GM23338 (cell line): ENCODE results near the gene ANP32D. TPM values are rescaled to one million over a fixed set of nuclear protein-coding genes. Genes with fewer than 3 reads are reported as not detected.
"Not testable (repeated sequence)": the region's sequence is repeated elsewhere in the genome, so short reads cannot be mapped to it uniquely, and the experiment has no call there.

ENCODE experiments used
- ATAC-seq: fragments of 200-7000 bp; cut with Tn5 transposase; 3 replicates; pipeline ENCODE4 v1.9.1; 2020
- DNase-seq: peaks from one replicate; pipeline ENCODE4 v3.0.0-alpha.2; 2015; ENCODE audit warnings: low spot score
- H2AFZ ChIP-seq: fragments of 200-600 bp; sonication (generic); 2 replicates; pipeline ENCODE4 v1.8.0; 2016; ENCODE audit warnings: antibody characterized with exemption, mild to moderate bottlenecking, moderate library complexity
- H3F3A ChIP-seq: fragments of 200-600 bp; sonication (generic); replicated peaks from 2 replicates; pipeline ENCODE4 v1.8.0; 2017; ENCODE audit warnings: antibody characterized with exemption, mixed run types, low read depth
- H3K27ac ChIP-seq: fragments of 200-600 bp; sonication (generic); 2 replicates; pipeline ENCODE4 v1.6.1; 2016; ENCODE audit warnings: low read depth
- H3K27me3 ChIP-seq: fragments of 200-600 bp; sonication (generic); 2 replicates; pipeline ENCODE4 v1.8.0; 2016; ENCODE audit warnings: mild to moderate bottlenecking, mixed run types, moderate library complexity; ENCODE audit not compliant: insufficient read depth
- H3K36me3 ChIP-seq: fragments of 200-600 bp; sonication (generic); 2 replicates; pipeline ENCODE4 v1.8.0; 2016; ENCODE audit warnings: mild to moderate bottlenecking; ENCODE audit not compliant: insufficient read depth
- H3K4me1 ChIP-seq: fragments of 200-600 bp; sonication (generic); 2 replicates; pipeline ENCODE4 v1.8.0; 2016; ENCODE audit warnings: mild to moderate bottlenecking, moderate library complexity; ENCODE audit not compliant: insufficient read depth
- H3K4me2 ChIP-seq: fragments of 200-600 bp; sonication (generic); 2 replicates; pipeline ENCODE4 v1.7.1; 2017; ENCODE audit warnings: mixed run types
- H3K4me3 ChIP-seq: fragments of 200-600 bp; sonication (generic); 2 replicates; pipeline ENCODE4 v1.6.1; 2016; ENCODE audit warnings: mixed run types
- H3K79me2 ChIP-seq: fragments of 200-600 bp; sonication (generic); replicated peaks from 2 replicates; pipeline ENCODE4 v1.8.0; 2017; ENCODE audit warnings: mild to moderate bottlenecking; ENCODE audit not compliant: insufficient read depth
- H3K9me2 ChIP-seq: fragments of 200-600 bp; sonication (generic); 2 replicates; pipeline ENCODE4 v1.8.0; 2017; ENCODE audit not compliant: insufficient read depth
- H4K20me1 ChIP-seq: fragments of 200-600 bp; sonication (generic); replicated peaks from 2 replicates; pipeline ENCODE4 v1.8.0; 2017; ENCODE audit warnings: mild to moderate bottlenecking; ENCODE audit not compliant: insufficient read depth
- H3K27ac Mint-ChIP-seq: 2 replicates; pipeline ENCODE4 v1.8.0; 2020; ENCODE audit warnings: inconsistent platforms, mild to moderate bottlenecking, moderate library complexity, mixed read lengths
- H3K27me3 Mint-ChIP-seq: 3 replicates; pipeline ENCODE4 v1.8.0; 2022; ENCODE audit warnings: low read depth, mild to moderate bottlenecking, moderate library complexity, mixed read lengths, inconsistent platforms; ENCODE audit not compliant: insufficient read depth, poor library complexity
- H3K36me3 Mint-ChIP-seq: 3 replicates; pipeline ENCODE4 v1.8.0; 2021; ENCODE audit warnings: low read depth, mild to moderate bottlenecking, inconsistent platforms, moderate library complexity, mixed read lengths
- H3K4me1 Mint-ChIP-seq: 3 replicates; pipeline ENCODE4 v1.8.0; 2020; ENCODE audit warnings: mild to moderate bottlenecking, inconsistent platforms, mixed read lengths
- H3K4me3 Mint-ChIP-seq: 3 replicates; pipeline ENCODE4 v1.8.0; 2021; ENCODE audit warnings: moderate library complexity, mild to moderate bottlenecking, inconsistent platforms, mixed read lengths
- H3K9me3 Mint-ChIP-seq: 3 replicates; pipeline ENCODE4 v1.8.0; 2020; ENCODE audit warnings: moderate library complexity, mild to moderate bottlenecking, inconsistent platforms, mixed read lengths
- CREB1 ChIP-seq: fragments of 250-450 bp; sonication (Bioruptor Pico); IDR thresholded peaks from 2 replicates; pipeline ENCODE4 v1.5.0; 2020; ENCODE audit warnings: low read depth, mild to moderate bottlenecking, moderate library complexity
- CTCF ChIP-seq, 2 experiments: fragments of 200-600 bp in 1 of 2; sonication (generic) in 1 of 2; conservative IDR thresholded peaks; 2 replicates each; pipeline versions ENCODE4 v1.5.1 to v1.6.1; 2016 to 2017; ENCODE audit warnings: antibody characterized with exemption in 2 of 2, low read depth in 2 of 2, mild to moderate bottlenecking in 2 of 2, moderate library complexity in 1 of 2
- EZH2 ChIP-seq: fragments of 200-600 bp; sonication (generic); IDR thresholded peaks from one replicate; pipeline ENCODE4 v1.8.0; 2017; ENCODE audit warnings: antibody characterized with exemption, mild to moderate bottlenecking, low read depth; ENCODE audit not compliant: unreplicated experiment
- EZH2phosphoT487 ChIP-seq: fragments of 200-600 bp; sonication (generic); IDR thresholded peaks from one replicate; pipeline ENCODE4 v1.8.1; 2018; ENCODE audit warnings: antibody characterized with exemption; ENCODE audit not compliant: unreplicated experiment
- NANOG ChIP-seq: IDR thresholded peaks from 2 replicates; pipeline ENCODE4 v1.6.1; 2016; ENCODE audit warnings: antibody characterized with exemption, borderline replicate concordance
- STAT1 ChIP-seq: IDR thresholded peaks from one replicate; pipeline ENCODE4 v1.6.1; 2016; ENCODE audit warnings: antibody characterized with exemption; ENCODE audit not compliant: unreplicated experiment
- ZNF114 ChIP-seq: fragments of 250-450 bp; sonication (Bioruptor Pico); IDR thresholded peaks from 2 replicates; pipeline ENCODE4 v1.5.0; 2020; ENCODE audit warnings: mild to moderate bottlenecking, moderate library complexity
- ZNF331 ChIP-seq: fragments of 250-450 bp; sonication (Bioruptor Pico); IDR thresholded peaks from 2 replicates; pipeline ENCODE4 v1.5.0; 2020; ENCODE audit warnings: low read depth, mild to moderate bottlenecking, moderate library complexity
- polyA plus RNA-seq: library from polyadenylated mRNA; unstranded; fragments of >200 nt; fragmentation: Nextera tagmentation; extraction: Ambion mirVana; gene quantifications from 2 replicates; pipeline ENCODE4 v1.2.1, GENCODE V29; 2016
- total RNA-seq: library from RNA; depleted of rRNA; stranded (reverse); fragments of >200 nt; shearing (Covaris generic); gene quantifications from 2 replicates; pipeline ENCODE4 v1.2.3, GENCODE V29; 2014

ANP32D gene
- total and polyA plus RNA-seq, 2 experiments from 2014 or later: not detected

GRCh38 chr12:48447755-48448154 is 24.6 kb upstream of the ANP32D start:
- Histone ChIP-seq H3F3A (no peaks in the 10 kb centered on the region), H3K27me3 (no peaks in the 10 kb centered on the region), H4K20me1 (no peaks in the 10 kb centered on the region), H3K4me2 (no peak overlapping the region), H3K4me1 (peaks cover 9% of the 10 kb centered on the region), H2AFZ (peak overlapping the region; percentile 29; the same call in 1 of the 2 replicates), H3K27ac (no peak overlapping the region), H3K36me3 (no peaks in the 10 kb centered on the region), H3K79me2 (no peaks in the 10 kb centered on the region), H3K9me2 (no peaks in the 10 kb centered on the region), H3K4me3 (no peak overlapping the region)
- DNase-seq: peak; percentile 11
- H3K4me3 Mint-ChIP-seq: no peak overlapping the region
- peaks cover 15% of the 10 kb centered on the region; the same call in 2 of the 3 replicates for H3K4me1 Mint-ChIP-seq
- H3K27me3 Mint-ChIP-seq: no peaks in the 10 kb centered on the region
- no peak for ATAC-seq
- no peaks in the 10 kb centered on the region; the same call in 2 of the 3 replicates for H3K36me3 Mint-ChIP-seq
- H3K27ac Mint-ChIP-seq: no peak overlapping the region
- peaks cover 5% of the 10 kb centered on the region for H3K9me3 Mint-ChIP-seq
- TF ChIP-seq CREB1 (no peak), CTCF (conservative IDR thresholded peaks at IDR 0.05; ENCODE audit: low read depth in 2 of 2) (no peak), NANOG (no peak), ZNF114 (CRISPR knock-in tag) (no peak)

GRCh38 chr12:48451372-48451771 is 21.0 kb upstream of the ANP32D start:
- H3K9me3 Mint-ChIP-seq: peaks cover 9% of the 10 kb centered on the region
- peaks cover 4% of the 10 kb centered on the region; the same call in 1 of the 2 replicates for H3K4me1 ChIP-seq

GRCh38 chr12:48452961-48453360 is 19.4 kb upstream of the ANP32D start:
- H3K9me2 ChIP-seq, H3K4me2 ChIP-seq, H3K79me2 ChIP-seq, DNase-seq, H3K36me3 ChIP-seq, H3F3A ChIP-seq, H2AFZ ChIP-seq, H3K4me3 Mint-ChIP-seq, H3K4me1 ChIP-seq, H4K20me1 ChIP-seq, H3K27ac Mint-ChIP-seq, ATAC-seq, H3K27ac ChIP-seq, H3K9me3 Mint-ChIP-seq, H3K4me1 Mint-ChIP-seq, H3K27me3 ChIP-seq, H3K4me3 ChIP-seq, H3K36me3 Mint-ChIP-seq, H3K27me3 Mint-ChIP-seq: not testable (repeated sequence)

More at GRCh38 chr12:48451372-48451771, 21.0 kb upstream of the ANP32D start:
- Histone ChIP-seq H3K27ac (no peak overlapping the region), H4K20me1 (no peaks in the 10 kb centered on the region), H2AFZ (no peak overlapping the region), H3K9me2 (no peaks in the 10 kb centered on the region), H3F3A (no peaks in the 10 kb centered on the region), H3K27me3 (no peaks in the 10 kb centered on the region), H3K36me3 (no peaks in the 10 kb centered on the region), H3K4me3 (no peak overlapping the region), H3K4me2 (no peak overlapping the region), H3K79me2 (no peaks in the 10 kb centered on the region)
- Mint-ChIP-seq H3K4me3 (no peak overlapping the region), H3K36me3 (no peaks in the 10 kb centered on the region; the same call in 2 of the 3 replicates), H3K27me3 (no peaks in the 10 kb centered on the region), H3K4me1 (peaks cover 7% of the 10 kb centered on the region; the same call in 2 of the 3 replicates), H3K27ac (no peak overlapping the region)
- TF ChIP-seq STAT1 (no peak), EZH2phosphoT487 (no peak), NANOG (no peak), ZNF331 (no peak), EZH2 (no peak), CREB1 (no peak)
- no peak for DNase-seq
- ATAC-seq: no peak
